PC-3 (cell line): ENCODE data around the gene BPGM.

ENCODE experiments used
- EZH2phosphoT487 ChIP-seq: fragments of 300-600 bp; sonication (generic); IDR thresholded peaks from 2 replicates; pipeline ENCODE4 v1.6.1; 2018; ENCODE audit warnings: mild to moderate bottlenecking, antibody characterized with exemption, low read length, borderline replicate concordance
- TF ChIP-seq, protein P1 (sequence below): fragments of 300-600 bp; sonication (generic); conservative IDR thresholded peaks from 2 replicates; pipeline ENCODE4 v1.5.1; 2017; ENCODE audit warnings: antibody characterized with exemption, low read depth, mild to moderate bottlenecking, low read length

DNA sequence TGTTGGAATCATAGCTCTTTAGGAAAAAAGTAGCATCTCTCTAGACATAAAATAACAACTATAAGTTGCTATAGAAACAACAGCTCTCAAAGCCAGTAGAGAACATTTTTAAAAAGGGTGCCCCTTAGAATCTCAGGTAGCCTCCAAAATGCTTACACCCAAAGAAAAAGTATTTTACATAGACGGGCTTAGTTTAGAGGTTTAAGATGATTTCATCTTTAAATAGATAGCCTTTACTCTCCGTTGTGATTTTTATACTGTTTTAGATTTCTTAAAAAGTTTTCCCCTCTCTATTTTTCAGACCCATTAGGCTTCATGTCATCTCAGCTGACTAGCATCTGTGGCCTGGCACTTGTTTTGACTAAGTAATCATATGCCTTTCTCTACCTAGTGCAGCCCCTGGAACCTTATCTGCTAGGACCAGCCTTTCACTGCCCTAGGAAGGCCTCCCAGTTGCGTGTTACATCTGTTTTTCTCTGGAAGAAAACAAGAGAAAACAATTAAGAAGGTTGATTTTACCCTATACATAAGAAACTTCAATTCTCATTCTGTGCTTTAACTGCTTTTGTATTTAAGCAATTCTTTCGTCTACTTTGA, 6.9 kb upstream of the BPGM start:
- TF ChIP-seq, protein P1, sequence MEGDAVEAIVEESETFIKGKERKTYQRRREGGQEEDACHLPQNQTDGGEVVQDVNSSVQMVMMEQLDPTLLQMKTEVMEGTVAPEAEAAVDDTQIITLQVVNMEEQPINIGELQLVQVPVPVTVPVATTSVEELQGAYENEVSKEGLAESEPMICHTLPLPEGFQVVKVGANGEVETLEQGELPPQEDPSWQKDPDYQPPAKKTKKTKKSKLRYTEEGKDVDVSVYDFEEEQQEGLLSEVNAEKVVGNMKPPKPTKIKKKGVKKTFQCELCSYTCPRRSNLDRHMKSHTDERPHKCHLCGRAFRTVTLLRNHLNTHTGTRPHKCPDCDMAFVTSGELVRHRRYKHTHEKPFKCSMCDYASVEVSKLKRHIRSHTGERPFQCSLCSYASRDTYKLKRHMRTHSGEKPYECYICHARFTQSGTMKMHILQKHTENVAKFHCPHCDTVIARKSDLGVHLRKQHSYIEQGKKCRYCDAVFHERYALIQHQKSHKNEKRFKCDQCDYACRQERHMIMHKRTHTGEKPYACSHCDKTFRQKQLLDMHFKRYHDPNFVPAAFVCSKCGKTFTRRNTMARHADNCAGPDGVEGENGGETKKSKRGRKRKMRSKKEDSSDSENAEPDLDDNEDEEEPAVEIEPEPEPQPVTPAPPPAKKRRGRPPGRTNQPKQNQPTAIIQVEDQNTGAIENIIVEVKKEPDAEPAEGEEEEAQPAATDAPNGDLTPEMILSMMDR = no peak
- no peak for TF ChIP-seq EZH2phosphoT487
